Measurements from ENCODE around the gene CLPTM1L.
"Not testable (repeated sequence)": the region's sequence is repeated elsewhere in the genome, so short reads cannot be mapped to it uniquely, and the experiment has no call there.

Gene CLPTM1L

DNA sequence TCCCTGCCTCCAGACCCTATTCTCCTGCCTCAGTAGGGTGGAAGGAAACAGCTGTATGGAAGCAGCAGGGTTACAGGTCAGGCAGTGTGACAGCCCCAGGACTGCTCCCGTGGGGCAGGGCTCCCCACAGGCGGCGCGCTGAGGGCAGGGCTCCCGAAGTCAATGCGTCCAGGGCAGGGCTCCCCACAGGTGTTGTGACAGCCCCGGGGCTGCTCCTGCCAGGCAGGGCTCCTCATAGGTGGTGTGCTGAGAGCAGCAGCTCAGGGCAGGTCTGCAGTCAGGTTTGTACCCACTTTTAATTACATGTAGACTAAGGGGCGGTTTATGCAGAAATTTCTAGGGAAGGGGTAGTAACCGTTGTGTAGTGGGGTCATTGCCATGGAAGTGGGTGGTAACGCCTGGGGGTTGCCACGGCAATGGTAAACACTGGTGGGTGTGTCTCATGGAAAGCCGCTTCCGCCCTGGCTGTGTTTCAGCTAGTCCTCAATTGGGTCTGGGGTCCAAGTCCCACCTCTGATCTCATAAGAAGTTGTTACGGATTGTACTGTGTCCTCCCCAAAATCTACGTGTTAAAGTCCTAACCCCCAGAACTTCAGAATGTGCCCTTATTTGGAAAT, 33.4 kb downstream of the CLPTM1L start:
- DNase-seq, result no peak

DNA sequence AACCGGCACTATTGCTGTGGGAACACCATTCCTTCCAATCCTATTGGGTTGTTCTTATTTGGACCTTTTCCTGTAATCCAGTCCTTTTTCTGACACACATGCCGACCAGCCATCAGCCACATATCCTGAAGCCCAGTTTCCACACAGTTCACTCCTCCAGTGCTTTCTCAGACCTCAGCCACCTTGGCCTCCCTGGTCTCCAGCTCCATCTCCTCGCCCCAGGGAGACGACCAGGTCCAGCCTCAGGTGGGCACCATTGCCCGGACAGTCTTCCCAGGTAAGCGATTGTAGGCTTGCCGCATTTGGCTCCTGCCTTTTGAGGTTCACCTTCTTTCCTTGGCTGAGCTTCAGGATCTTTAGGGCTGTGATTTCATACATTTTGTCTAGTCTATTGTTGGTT, 34.8 kb downstream of the CLPTM1L start:
- no peak for DNase-seq

DNA sequence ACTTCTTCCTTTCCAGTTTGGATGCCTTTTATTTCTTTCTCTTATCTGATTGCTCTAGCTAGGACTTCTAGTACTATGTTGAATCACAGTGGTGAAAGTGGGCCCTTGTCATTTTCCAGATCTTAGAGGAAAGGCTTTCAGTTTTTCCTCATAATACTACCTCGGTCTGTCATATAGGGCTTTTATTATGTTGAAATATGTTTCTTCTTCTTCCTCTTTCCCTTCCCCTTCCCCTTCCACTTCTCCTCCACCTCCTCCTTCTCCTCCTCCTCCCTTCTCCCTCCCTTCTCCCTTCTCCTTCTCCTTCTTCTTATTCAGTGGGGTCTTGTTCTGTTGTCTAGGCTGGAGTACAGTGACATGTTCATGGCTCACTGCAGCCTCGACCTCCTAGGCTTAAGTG, 40.9 kb downstream of the CLPTM1L start:
- DNase-seq, result no peak

DNA sequence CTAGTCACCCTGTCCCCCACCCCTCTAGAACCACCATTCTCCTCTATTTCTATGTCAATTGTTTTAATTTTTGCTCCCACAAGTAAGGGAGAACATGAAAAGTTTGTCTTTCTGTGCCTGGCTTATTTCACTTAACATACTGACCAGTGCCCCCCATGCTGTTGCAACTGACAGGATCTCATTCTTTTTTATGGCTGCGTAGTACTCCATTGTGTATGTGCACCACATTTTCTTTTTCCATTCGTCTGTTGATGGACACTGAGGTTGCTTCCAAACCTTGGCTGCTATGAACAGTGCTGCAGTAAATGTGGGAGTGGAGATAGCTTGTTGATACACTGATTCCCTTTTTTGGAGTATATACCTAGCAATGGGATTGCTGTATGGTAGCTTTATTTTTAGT, 42.6 kb downstream of the CLPTM1L start:
- no peak for DNase-seq

DNA sequence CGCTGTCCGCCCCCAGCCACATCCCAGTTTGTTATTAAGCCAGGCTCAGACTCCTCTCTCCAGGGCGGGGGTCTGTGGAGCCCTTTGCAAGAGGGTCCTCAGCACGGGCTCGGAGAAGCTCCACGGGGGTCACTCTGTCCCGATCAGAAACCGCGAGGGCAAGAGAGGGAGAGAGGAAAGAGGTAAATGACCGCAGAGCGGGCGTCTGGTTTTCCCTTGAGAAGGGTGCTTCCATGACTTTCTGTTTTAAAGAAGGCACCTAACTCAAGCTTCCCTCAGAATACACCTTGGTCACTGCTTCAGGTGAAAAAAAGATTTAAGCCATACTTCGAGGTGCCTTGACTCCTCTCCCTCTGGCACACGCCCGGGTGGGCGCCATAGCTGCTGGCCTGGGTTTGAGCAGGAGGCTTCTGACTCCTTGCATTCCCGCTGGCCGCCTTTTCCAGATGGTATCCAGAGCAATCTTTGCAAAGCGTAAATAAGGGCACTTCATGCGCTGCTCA, 44.3 kb downstream of the CLPTM1L start:
- no peak for DNase-seq

DNA sequence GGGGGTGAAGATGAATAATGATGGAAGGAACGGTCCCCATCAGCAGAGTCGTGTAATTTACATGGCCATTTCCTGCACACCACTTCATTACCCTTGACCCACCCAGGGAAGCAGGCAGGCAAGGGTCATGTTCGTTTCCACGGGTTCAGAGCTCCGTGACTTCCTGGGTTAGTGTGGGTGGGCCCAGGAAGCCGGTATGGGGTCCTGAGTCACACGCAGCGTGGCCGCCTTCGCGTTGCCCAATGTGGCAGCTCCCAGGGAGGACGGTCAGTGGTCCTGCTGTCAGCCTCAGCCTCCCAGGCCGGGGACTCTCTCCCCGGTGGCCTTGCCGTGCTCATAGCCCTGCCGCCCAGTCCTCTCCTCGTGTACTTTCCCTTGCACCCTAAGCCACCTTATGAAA, 44.9 kb downstream of the CLPTM1L start:
- DNase-seq, result no peak

DNA sequence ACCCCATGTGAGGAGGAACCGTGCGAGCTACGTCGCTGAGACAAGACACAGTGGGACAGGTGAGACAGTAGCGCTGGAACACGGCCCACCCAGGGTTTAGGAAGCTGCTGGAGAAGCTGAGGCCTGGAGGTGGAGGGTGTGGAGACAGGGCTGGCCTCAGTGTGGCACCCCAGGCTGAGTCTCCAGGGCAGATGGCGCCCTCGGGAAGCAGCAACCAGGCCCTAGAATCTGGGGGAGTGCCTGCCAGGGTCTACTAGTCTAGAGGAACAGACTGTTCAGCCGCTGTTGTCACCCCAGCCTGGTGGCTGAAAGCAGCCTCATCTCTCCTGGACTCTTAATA, 45.4 kb downstream of the CLPTM1L start:
- DNase-seq, result no peak

DNA sequence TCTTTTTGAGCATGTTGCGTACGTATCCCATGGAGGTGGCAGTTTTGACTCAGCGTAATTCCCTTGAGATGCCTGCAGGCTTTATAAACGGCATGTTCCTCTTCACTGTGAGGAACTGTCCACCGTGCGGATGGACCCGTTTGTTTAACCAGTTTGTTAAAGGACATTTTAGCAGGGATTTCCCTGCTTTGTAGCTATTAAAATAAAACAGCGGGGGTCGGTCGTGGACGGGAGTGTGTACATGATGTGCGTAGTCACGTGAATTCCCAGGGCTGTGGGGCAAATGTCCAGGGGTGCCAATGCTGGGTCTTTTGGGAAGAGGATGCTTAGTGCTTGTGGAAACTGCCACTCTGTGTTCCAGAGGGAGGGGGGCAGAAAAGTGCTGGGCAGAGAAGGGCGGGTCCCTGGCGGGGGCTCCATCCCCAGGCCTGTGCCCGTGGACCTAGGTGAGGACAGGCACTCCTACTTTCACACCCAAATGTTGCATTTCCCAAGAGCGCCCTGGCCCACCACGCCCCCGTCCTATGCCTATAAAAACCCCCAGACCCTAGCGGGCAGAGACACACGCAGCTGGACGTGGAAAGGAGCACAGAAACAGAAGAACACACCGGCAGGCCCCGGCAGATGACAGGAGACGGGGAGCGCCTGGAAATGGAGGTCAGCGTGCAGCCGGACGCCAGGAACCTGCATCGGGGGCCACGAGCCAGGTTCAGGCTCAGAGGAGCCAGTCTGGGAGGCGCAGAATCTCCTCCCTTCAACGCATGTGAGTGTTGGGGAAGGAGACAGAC, 46.0 kb downstream of the CLPTM1L start:
- DNase-seq, result no peak

DNA sequence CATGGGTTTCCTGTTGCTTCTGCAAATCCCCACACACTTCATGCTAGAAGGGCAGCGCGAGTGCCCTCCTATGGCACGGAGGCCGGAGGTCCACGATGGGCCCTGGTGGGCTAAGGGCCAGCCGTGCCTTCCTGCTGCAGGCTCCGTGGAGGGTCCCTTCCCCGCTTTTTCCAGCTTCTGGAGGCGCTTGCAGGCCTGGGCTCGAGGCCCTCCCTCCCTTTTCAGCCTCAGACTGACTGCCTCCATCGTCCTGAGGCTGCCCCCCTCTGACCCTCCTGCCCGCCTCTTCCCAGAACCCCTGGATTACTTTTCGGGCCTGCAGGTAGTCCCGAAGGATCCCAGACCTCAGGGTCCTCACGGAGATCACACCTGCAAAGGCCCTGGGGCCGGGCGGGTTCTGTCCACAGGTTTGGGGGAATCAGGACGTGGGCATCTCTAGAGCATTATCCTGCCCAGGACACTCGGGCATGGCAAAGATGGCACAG, 46.8 kb downstream of the CLPTM1L start:
- no peak for DNase-seq

DNA sequence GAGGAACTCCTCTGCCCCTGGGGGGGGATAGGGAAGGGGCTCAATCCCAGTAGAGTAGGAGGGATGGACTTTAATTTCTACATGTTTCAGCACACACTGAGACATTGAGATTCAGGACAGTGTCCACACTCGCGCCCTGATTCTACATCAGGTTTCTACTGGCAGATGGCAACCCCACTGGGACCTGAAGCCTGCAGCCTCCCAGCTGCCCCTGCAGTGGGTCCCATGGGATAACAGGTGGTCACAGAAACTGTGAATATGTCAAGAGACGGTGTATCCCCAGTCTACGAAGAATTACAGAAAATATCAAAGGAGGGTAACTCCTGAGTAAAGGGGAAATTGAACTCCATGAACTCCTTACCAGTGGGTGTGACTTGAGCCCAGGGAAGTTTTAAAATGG, 47.7 kb downstream of the CLPTM1L start:
- DNase-seq, result no peak

DNA sequence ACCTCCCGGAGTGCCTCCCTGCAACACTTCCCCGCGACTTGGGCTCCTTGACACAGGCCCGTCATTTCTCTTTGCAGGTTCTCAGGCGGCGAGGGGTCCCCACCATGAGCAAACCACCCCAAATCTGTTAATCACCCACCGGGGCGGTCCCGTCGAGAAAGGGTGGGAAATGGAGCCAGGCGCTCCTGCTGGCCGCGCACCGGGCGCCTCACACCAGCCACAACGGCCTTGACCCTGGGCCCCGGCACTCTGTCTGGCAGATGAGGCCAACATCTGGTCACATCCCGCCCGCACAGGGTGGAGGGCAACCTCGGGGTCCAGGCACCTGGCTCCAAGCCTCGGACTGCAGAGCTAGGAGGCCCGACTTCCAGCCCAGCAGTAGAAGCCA, 49.3 kb downstream of the CLPTM1L start:
- DNase-seq, result no peak

DNA sequence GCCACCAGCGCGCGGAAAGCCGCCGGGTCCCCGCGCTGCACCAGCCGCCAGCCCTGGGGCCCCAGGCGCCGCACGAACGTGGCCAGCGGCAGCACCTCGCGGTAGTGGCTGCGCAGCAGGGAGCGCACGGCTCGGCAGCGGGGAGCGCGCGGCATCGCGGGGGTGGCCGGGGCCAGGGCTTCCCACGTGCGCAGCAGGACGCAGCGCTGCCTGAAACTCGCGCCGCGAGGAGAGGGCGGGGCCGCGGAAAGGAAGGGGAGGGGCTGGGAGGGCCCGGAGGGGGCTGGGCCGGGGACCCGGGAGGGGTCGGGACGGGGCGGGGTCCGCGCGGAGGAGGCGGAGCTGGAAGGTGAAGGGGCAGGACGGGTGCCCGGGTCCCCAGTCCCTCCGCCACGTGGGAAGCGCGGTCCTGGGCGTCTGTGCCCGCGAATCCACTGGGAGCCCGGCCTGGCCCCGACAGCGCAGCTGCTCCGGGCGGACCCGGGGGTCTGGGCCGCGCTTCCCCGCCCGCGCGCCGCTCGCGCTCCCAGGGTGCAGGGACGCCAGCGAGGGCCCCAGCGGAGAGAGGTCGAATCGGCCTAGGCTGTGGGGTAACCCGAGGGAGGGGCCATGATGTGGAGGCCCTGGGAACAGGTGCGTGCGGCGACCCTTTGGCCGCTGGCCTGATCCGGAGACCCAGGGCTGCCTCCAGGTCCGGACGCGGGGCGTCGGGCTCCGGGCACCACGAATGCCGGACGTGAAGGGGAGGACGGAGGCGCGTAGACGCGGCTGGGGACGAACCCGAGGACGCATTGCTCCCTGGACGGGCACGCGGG, 49.9 kb downstream of the CLPTM1L start, which contains the start of gene TERT:
Gene TERT, minus strand, starts transcription at position 234 of the 815 bp plus-strand sequence. Its CDS starts 79 bp downstream, at position 155.
- no peak for DNase-seq

DNA sequence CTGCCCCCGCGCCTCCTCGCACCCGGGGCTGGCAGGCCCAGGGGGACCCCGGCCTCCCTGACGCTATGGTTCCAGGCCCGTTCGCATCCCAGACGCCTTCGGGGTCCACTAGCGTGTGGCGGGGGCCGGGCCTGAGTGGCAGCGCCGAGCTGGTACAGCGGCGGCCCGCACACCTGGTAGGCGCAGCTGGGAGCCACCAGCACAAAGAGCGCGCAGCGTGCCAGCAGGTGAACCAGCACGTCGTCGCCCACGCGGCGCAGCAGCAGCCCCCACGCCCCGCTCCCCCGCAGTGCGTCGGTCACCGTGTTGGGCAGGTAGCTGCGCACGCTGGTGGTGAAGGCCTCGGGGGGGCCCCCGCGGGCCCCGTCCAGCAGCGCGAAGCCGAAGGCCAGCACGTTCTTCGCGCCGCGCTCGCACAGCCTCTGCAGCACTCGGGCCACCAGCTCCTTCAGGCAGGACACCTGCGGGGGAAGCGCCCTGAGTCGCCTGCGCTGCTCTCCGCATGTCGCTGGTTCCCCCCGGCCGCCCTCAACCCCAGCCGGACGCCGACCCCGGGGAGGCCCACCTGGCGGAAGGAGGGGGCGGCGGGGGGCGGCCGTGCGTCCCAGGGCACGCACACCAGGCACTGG, 50.6 kb downstream of the CLPTM1L start:
- DNase-seq, result no peak

DNA sequence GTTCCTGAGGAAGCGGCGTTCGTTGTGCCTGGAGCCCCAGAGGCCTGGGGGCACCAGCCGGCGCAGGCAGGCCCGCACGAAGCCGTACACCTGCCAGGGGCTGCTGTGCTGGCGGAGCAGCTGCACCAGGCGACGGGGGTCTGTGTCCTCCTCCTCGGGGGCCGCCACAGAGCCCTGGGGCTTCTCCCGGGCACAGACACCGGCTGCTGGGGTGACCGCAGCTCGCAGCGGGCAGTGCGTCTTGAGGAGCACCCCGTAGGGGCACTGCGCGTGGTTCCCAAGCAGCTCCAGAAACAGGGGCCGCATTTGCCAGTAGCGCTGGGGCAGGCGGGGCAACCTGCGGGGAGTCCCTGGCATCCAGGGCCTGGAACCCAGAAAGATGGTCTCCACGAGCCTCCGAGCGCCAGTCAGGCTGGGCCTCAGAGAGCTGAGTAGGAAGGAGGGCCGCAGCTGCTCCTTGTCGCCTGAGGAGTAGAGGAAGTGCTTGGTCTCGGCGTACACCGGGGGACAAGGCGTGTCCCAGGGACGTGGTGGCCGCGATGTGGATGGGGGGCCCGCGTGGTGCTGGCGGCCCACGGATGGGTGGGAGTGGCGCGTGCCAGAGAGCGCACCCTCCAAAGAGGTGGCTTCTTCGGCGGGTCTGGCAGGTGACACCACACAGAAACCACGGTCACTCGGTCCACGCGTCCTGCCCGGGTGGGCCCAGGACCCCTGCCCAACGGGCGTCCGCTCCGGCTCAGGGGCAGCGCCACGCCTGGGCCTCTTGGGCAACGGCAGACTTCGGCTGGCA, 51.3 kb downstream of the CLPTM1L start:
- DNase-seq, result no peak

DNA sequence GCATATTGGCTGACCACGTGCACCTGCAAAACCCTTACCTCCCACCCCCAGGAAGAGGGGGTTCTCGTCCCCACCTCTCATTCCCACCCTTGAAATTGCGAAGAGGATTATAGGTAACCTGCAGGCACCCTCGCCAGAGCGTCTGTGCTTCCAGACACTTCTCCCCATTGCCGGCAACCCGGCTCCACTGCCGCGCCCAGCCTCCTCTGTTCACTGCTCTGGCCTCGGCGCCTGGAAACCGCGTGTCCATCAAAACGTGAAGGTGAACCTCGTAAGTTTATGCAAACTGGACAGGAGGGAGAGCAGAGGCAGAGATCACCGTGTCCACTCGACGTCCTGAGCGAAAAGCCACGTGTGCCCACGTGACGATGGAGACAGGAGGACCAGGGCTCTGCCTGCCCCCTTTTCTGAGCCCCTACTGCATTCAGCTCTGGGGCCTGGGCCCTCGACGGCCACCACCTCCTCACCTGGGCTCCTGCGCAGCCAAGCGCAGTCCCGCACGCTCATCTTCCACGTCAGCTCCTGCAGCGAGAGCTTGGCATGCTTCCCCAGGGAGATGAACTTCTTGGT, 52.0 kb downstream of the CLPTM1L start:
- no peak for DNase-seq

DNA sequence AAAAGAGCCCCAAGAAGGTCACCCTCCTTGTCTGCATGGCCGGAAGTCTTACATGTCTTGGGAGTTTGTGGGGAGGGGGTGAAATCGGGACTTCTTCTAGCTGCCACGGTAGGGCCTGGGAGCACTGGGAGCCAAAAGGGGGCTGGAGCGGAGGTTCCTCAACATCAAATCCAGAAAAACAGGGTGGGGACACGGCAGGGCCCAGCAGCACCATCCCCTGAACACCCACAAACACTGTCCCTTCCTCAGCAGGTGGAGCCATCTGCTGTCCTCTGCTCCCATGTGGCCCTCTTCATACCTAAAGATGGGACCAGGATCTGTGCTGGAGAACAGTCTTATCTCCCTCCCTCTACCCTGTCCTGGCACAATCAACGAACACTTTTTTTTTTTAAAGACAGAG, 52.8 kb downstream of the CLPTM1L start:
- DNase-seq, result no peak

DNA sequence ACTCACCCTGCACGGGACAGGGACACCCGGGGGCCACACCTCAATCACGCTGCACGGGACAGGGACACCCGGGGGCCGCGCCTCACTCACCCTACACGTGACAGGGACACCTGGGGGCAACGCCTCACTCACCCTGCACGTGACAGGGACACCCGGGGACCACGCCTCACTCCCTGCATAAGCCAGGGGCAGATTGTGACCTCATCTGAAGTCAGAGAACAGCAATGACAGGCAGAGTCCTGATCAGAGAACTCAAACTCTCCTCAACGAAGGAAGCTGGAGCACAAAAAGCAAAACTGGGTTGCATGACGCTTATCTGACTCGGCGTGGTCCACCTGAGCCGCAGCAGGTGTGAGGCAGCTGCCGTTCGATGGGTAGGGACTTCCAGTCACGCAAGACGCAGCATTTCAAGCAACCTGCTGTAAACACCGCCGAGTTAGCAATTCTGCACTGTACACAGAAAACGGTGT, 53.3 kb downstream of the CLPTM1L start:
- no peak for DNase-seq

DNA sequence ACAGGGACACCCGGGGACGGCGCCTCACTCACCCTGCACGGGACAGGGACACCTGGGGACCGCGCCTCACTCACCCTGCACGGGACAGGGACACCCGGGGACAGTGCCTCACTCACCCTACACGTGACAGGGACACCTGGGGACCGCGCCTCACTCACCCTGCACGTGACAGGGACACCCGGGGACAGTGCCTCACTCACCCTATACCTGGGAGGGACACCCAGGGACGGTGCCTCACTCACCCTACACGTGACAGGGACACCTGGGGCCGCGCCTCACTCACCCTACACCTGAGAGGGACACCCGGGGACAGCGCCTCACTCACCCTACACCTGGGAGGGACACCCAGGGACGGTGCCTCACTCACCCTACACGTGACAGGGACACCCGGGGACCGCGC, 53.9 kb downstream of the CLPTM1L start:
- DNase-seq, result not testable (repeated sequence)

DNA sequence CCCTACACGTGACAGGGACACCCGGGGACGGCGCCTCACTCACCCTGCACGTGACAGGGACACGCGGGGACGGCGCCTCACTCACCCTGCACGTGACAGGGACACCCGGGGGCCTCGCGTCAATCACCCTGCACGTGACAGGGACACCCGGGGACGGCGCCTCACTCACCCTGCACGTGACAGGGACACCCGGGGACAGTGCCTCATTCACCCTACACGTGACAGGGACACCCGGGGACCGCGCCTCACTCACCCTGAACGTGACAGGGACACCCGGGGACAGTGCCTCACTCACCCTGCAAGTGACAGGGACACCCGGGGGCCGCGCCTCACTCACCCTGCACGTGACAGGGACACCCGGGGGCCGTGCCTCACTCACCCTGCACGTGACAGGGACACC, 55.3 kb downstream of the CLPTM1L start:
- not testable (repeated sequence) for DNase-seq

DNA sequence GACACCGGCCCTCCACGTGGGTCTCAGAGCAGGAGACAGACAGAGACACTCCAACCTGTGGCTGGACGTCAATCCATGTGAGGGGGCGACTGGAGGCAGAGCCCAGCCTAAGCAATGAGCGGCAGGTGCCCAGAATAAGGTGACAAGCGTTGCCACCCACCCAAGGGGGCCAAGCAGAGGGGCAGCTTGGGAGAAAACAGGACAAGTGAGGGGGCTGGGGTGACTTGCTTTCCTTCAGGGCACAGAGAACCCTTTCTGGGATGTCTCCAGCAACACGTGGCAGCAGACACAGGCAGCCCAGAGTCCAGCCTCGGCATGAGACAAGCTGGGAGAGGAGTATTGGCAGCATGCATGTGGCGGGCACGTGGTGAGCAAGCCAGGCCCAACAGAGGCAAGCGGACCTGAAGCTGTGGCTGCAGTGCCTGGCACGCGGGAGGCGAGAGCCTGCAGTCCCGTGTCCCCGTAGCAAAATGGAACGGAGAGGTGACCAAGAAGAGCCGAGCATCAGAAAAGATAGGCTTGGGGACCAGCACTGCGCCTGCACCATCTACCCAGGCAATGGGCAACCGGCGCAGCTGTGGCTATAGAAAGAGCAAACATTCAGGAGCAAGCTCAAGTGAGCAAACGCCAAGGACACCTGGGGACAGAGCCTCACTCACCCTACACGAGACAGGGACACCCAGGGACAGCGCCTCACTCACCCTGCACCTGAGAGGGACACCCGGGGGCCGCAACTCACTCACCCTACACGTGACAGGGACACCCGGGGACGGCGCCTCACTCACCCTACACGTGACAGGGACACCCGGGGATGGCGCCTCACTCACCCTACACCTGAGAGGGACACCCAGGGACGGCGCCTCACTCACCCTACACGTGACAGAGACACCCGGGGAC, 56.2 kb downstream of the CLPTM1L start:
- no peak for DNase-seq

DNA sequence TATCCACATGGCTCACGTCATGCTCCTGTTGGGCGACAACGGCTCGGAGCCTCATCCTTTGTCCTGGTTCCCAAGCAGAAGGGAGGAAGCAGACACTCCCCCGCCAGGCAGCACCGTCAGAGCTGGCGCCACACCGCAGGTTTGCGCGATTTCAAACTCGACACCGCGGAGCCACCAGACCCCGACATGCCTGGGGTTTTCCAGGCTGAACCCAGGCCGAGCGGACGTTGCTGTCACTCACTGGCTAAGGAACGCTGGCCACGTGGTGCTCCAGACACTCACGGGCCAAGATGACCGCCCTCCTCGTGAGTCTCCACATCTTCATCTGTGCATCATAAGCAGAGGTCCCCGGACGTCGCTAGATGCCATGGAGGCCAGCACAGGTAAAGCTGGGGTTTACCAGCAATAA, 59.0 kb downstream of the CLPTM1L start:
- no peak for DNase-seq

All from NCI-H526 treated with DMSO at 0.1 percent for 48 hours (cell line).